NB4 (cell line): ENCODE data around the gene MED28.

ENCODE experiments used
- CTCF ChIP-seq: IDR thresholded peaks from one replicate; pipeline ENCODE4 v1.5.1; 2012; ENCODE audit warnings: low read depth, low read length
- MAX ChIP-seq: IDR thresholded peaks from 2 replicates; pipeline ENCODE4 v1.6.1; 2011; ENCODE audit warnings: low read depth, low read length
- MYC ChIP-seq: IDR thresholded peaks from 2 replicates; pipeline ENCODE4 v1.6.1; 2011; ENCODE audit warnings: low read depth, low read length
- POLR2A ChIP-seq: IDR thresholded peaks from 2 replicates; pipeline ENCODE4 v1.6.1; 2011; ENCODE audit warnings: mild to moderate bottlenecking; ENCODE audit not compliant: insufficient read length; ENCODE audit errors: extremely low read depth

DNA sequence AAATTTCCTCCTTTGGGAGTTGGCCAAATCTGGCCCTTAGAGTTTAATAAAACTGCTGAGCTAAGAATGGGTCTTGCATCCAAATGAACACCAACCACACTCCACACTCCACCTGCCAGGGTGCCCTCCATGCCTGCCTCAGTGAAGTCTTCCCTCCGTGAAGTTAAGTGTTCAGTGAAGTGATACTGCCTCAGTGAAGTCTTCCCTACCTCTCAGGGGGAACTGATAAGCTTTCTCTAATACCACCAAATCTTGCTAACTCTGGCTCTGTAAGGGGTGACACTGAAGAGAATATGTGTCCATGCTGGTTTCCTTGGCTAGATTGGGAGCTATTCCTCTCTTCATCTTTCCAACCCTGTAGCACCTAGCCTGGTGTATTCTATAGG, 27.9 kb downstream of the MED28 start:
- TF ChIP-seq CTCF (no peak), POLR2A (no peak), MAX (no peak), MYC (no peak)
